A673 (cell line): ENCODE data around the gene COL13A1. TPM values are rescaled to one million over a fixed set of nuclear protein-coding genes. Genes with fewer than 3 reads are reported as not detected.

Experiments used
- BruUV-seq: library from RNA; stranded (reverse); fragments of 400-500 nt; replicated peaks from 2 replicates; lab custom pipeline; 2021; lab: Mats Ljungman, UMichigan
- CTCF ChIA-PET: fragments of 300-600 bp; sonication (Branson Sonifier 250); formaldehyde crosslinking; loops from one replicate; lab custom pipeline; 2022; ENCODE audit warnings: antibody characterized with exemption; lab: Charles Lee
- POLR2A ChIA-PET: fragments of 300-600 bp; sonication (Branson Sonifier 250); formaldehyde crosslinking; loops from one replicate; lab custom pipeline; 2022; ENCODE audit warnings: antibody characterized with exemption; ENCODE audit not compliant: low non-redundant PET; lab: Charles Lee
- DNase-seq: peaks from one replicate; pipeline ENCODE4 v3.0.0-alpha.2; 2015; ENCODE audit warnings: low spot score
- H3K27ac ChIP-seq: fragments of 200-600 bp; sonication (generic); 2 replicates; pipeline ENCODE4 v1.5.1; 2016; ENCODE audit warnings: mixed run types, low read depth, mild to moderate bottlenecking, mixed read lengths, antibody characterized with exemption, low read length; ENCODE audit not compliant: poor library complexity, severe bottlenecking
- H3K27me3 ChIP-seq: fragments of 200-600 bp; sonication (generic); replicated peaks from 2 replicates; pipeline ENCODE4 v1.6.1; 2017; ENCODE audit warnings: mixed run types, low read depth, mild to moderate bottlenecking, mixed read lengths, antibody characterized with exemption, low read length; ENCODE audit not compliant: insufficient read depth, poor library complexity
- H3K36me3 ChIP-seq: fragments of 200-600 bp; sonication (generic); 2 replicates; pipeline ENCODE4 v1.6.1; 2016; ENCODE audit warnings: mixed run types, mild to moderate bottlenecking, mixed read lengths, antibody characterized with exemption, low read length; ENCODE audit not compliant: insufficient read depth, poor library complexity, severe bottlenecking
- H3K4me1 ChIP-seq: fragments of 200-600 bp; sonication (generic); 2 replicates; pipeline ENCODE4 v1.6.1; 2017; ENCODE audit warnings: mixed run types, mild to moderate bottlenecking, mixed read lengths, antibody characterized with exemption, low read length; ENCODE audit not compliant: insufficient read depth, poor library complexity, severe bottlenecking
- H3K4me3 ChIP-seq: fragments of 200-600 bp; sonication (generic); 2 replicates; pipeline ENCODE4 v1.5.1; 2016; ENCODE audit warnings: low read depth, mixed run types, mild to moderate bottlenecking, mixed read lengths, low read length; ENCODE audit not compliant: poor library complexity, severe bottlenecking
- H3K9me3 ChIP-seq: fragments of 200-600 bp; sonication (generic); 2 replicates; pipeline ENCODE4 v1.6.1; 2016; ENCODE audit warnings: mixed run types, low read depth, mild to moderate bottlenecking, mixed read lengths, antibody characterized with exemption, low read length; ENCODE audit not compliant: poor library complexity, severe bottlenecking
- CTCF ChIP-seq: fragments of 300-800, 200-600 bp; sonication (generic); conservative IDR thresholded peaks from 2 replicates; pipeline ENCODE4 v1.5.1; 2017; ENCODE audit warnings: low read depth, mild to moderate bottlenecking, antibody characterized with exemption, low read length, moderate library complexity, mixed read lengths
- EZH2 ChIP-seq: fragments of 200-600 bp; sonication (generic); IDR thresholded peaks from 2 replicates; pipeline ENCODE4 v1.6.1; 2017; ENCODE audit warnings: borderline replicate concordance, low read depth, mild to moderate bottlenecking, mixed read lengths, antibody characterized with exemption, low read length; ENCODE audit not compliant: poor library complexity, severe bottlenecking
- intact Hi-C: fragments of 100-400 bp; cut with micrococcal nuclease; formaldehyde crosslinking; loops from one replicate; pipeline ENCODE4 v1.10.0; 2022; ENCODE audit not compliant: unreplicated experiment
- total RNA-seq: library from RNA; stranded (reverse); gene quantifications from 2 replicates; pipeline ENCODE4 v1.2.3, GENCODE V29; 2021

Gene COL13A1
- total RNA-seq, 1 experiment from 2014 or later: 2.0 TPM

DNA sequence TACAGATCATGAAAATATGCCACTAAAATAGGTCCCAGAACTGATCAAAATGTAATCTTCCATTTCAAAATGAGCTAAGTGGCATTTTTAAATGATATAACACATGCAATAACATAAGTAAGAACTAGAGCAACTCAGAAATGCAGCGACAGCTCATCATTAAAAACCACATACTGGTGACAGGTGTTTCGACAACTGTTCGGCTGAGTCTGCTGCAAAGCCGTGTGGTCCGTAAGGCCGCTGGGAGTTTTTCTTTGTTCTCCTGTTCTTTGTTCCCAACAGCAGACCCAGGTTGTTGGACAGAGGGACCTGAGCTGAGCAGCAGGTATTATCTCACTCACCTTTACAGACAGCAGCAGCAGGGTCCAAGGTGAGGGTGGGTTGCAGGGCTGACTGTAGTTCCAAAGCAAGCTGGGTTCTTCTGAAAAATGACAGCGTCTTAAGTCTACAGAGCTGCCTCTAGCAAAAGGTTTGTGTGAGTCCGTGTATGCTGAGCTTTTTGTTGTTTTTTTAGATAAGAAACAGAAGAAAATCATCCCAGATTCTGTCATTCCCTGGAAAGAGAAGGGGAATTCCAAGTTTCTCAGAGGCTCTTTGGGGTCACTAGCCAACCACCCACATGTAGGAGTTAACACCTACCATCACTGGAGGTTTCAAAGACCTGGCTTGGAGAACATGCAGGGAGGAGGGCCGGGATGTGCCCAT, 205.6 kb downstream of the COL13A1 start:
- no TSS peak for BruUV-seq
- H3K36me3 ChIP-seq: no peaks in the 10 kb centered on the region
- no peak overlapping the region for H3K27ac ChIP-seq
- no peaks in the 10 kb centered on the region for H3K4me1 ChIP-seq
- no peaks in the 10 kb centered on the region for H3K27me3 ChIP-seq
- DNase-seq: no peak
- H3K9me3 ChIP-seq: no peaks in the 10 kb centered on the region
- TF ChIP-seq EZH2 (no peak), CTCF (no peak)
- CTCF ChIA-PET: no interaction called here
- no peak overlapping the region for H3K4me3 ChIP-seq
- intact Hi-C loops: no loop called here
- POLR2A ChIA-PET: no interaction called here

Other genes starting within 250 kb of the COL13A1 start
- not detected in 2 replicates for gene NEUROG3, start 228.5 kb upstream of the COL13A1 start, total RNA-seq
- 4.2 and 5.2 TPM in 2 replicates for gene FAM241B, start 171.7 kb upstream of the COL13A1 start, total RNA-seq